Naive thymus-derived CD4-positive, alpha-beta T cell (primary cell): Measurements from ENCODE around the gene RNF4. TPM values are rescaled to one million over a fixed set of nuclear protein-coding genes. Genes with fewer than 3 reads are reported as not detected.
"Not testable (repeated sequence)": the region's sequence is repeated elsewhere in the genome, so short reads cannot be mapped to it uniquely, and the experiment has no call there.

ENCODE experiments used
- ATAC-seq: fragments of 150-1000 bp; cut with Tn5 transposase; 2 replicates; pipeline ENCODE4 v1.10.0; 2021; ENCODE audit warnings: mild to moderate bottlenecking, moderate library complexity
- CTCF ChIA-PET: fragments of 350-600 bp; sonication (Branson Sonifier 250); formaldehyde crosslinking; loops from one replicate; lab custom pipeline; 2021; ENCODE audit warnings: antibody characterized with exemption; lab: Charles Lee
- POLR2A ChIA-PET: fragments of 350-600 bp; sonication (Branson Sonifier 250); formaldehyde crosslinking; loops from one replicate; lab custom pipeline; 2021; ENCODE audit warnings: antibody characterized with exemption, inconsistent platforms; lab: Charles Lee
- DNase-seq, 9 donors: peaks; one replicate each; pipeline versions ENCODE4 v3.0.0 to v3.0.0-alpha.2; 2020 to 2022; ENCODE audit warnings: mixed read lengths in 1 of 9
- H3K27ac ChIP-seq: one replicate; pipeline ENCODE4 v1.7.0; 2013; ENCODE audit warnings: mild to moderate bottlenecking, low read depth, low read length, moderate library complexity
- H3K27me3 ChIP-seq, 2 donors: one replicate each; pipeline ENCODE4 v1.7.0; 2013; ENCODE audit warnings: low read length in 2 of 2, mild to moderate bottlenecking in 2 of 2, moderate library complexity in 2 of 2; ENCODE audit not compliant: control insufficient read depth in 2 of 2, insufficient read depth in 2 of 2
- H3K36me3 ChIP-seq, 3 experiments: 1 replicate in 2 of 3; 2 replicates in 1 of 3; pipeline ENCODE4 v1.7.0; 2013; ENCODE audit warnings: low read length in 3 of 3, mild to moderate bottlenecking in 3 of 3, moderate library complexity in 1 of 3; ENCODE audit not compliant: insufficient read depth in 3 of 3, control insufficient read depth in 2 of 3
- H3K4me1 ChIP-seq, 2 donors: one replicate each; pipeline ENCODE4 v1.7.0; 2013; ENCODE audit warnings: low read length in 2 of 2, mild to moderate bottlenecking in 2 of 2, moderate library complexity in 1 of 2; ENCODE audit not compliant: control insufficient read depth in 2 of 2, insufficient read depth in 2 of 2
- H3K4me3 ChIP-seq: 2 replicates; pipeline ENCODE4 v1.7.0; 2013; ENCODE audit warnings: mild to moderate bottlenecking, low read length
- H3K9me3 ChIP-seq, 3 experiments: 1 replicate in 2 of 3; 2 replicates in 1 of 3; pipeline ENCODE4 v1.7.0; 2013; ENCODE audit warnings: low read length in 3 of 3; ENCODE audit not compliant: control insufficient read depth in 2 of 3
- H3K27ac Mint-ChIP-seq, 9 donors: one replicate each; pipeline ENCODE4 v1.8.0; 2020 to 2022; ENCODE audit warnings: mixed read lengths in 9 of 9, mild to moderate bottlenecking in 8 of 9, moderate library complexity in 5 of 9, inconsistent platforms in 2 of 9
- H3K27me3 Mint-ChIP-seq, 5 donors: one replicate each; pipeline ENCODE4 v1.8.0; 2021 to 2022; ENCODE audit warnings: mixed read lengths in 5 of 5, mild to moderate bottlenecking in 1 of 5
- H3K36me3 Mint-ChIP-seq, 5 donors: one replicate each; pipeline ENCODE4 v1.8.0; 2020 to 2022; ENCODE audit warnings: mixed read lengths in 5 of 5, mild to moderate bottlenecking in 3 of 5, inconsistent platforms in 1 of 5
- H3K4me1 Mint-ChIP-seq, 7 donors: one replicate each; pipeline ENCODE4 v1.8.0; 2020 to 2022; ENCODE audit warnings: mixed read lengths in 7 of 7, mild to moderate bottlenecking in 3 of 7, inconsistent platforms in 1 of 7
- H3K4me3 Mint-ChIP-seq, 10 donors: one replicate each; pipeline ENCODE4 v1.8.0; 2020 to 2022; ENCODE audit warnings: mild to moderate bottlenecking in 10 of 10, mixed read lengths in 10 of 10, moderate library complexity in 6 of 10, inconsistent platforms in 2 of 10
- H3K9me3 Mint-ChIP-seq, 11 donors: one replicate each; pipeline ENCODE4 v1.8.0; 2020 to 2022; ENCODE audit warnings: mixed read lengths in 11 of 11, mild to moderate bottlenecking in 4 of 11, inconsistent platforms in 1 of 11, moderate library complexity in 1 of 11
- intact Hi-C, 2 donors: fragments of 100-400 bp; cut with micrococcal nuclease; formaldehyde crosslinking; loops; one replicate each; pipeline ENCODE4 v1.15.1; 2023
- polyA plus RNA-seq, 2 donors: library from polyadenylated mRNA; unstranded; fragments of 300-500 nt; fragmentation: Illumina TruSeq; gene quantifications; one replicate each; pipeline ENCODE4 v1.2.3, GENCODE V29; 2021
- total RNA-seq, 6 experiments: library from RNA in 5 of 6; stranded (reverse) in 5 of 6; gene quantifications; 1 replicate in 5 of 6; 2 replicates in 1 of 6; pipeline ENCODE4 v1.2.3 and lab custom pipeline; 2021 to 2026

RNF4 gene
- total and polyA plus RNA-seq, 7 experiments from 2014 or later = 69.4 to 101 (median 91.8) TPM

DNA sequence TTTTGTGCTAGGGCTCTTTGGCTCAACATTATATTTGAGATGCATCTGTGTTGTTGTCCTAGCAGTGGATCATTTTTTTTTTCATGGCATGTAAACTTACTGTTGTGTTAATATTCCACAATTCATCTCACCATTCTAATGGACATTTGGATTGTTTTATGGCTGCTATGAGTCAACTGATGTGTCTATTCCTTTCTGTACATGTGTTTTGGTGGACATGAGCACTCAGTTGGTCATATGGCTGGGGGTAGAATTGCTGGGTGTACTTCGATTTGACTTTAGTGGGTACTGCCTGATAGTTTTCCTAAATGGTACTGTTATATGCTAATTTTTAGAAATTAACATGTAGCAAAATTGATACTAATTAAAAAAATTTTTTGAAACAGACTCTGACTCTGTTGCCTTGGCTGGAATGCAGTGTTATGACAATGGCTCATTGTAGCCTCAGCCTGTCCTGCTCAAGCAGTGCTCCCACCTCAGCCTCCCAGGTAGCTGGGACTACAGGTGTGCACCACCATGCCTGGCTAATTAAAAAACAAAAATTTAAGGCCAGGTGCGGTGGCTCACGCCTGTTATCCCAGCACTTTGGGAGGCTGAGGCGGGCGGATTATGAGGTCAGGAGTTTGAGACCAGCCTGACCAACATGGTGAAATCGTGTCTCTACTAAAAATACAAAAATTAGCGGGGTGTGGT is 76.6 kb downstream of the RNF4 start:
- ChIA-PET POLR2A (no interaction called here), CTCF (no interaction called here)
- peaks cover 0 to 2% (median 0%) of the 10 kb centered on the region in 11 donors for H3K9me3 Mint-ChIP-seq
- ATAC-seq (no peak), DNase-seq (no peak)
- H3K36me3 Mint-ChIP-seq = peaks cover 0 to 13% (median 7%) of the 10 kb centered on the region in 5 donors
- no peak overlapping the region for H3K27ac ChIP-seq
- H3K36me3 ChIP-seq = peaks cover 0 to 3% (median 0%) of the 10 kb centered on the region in 3 experiments
- no peak overlapping the region for H3K4me3 ChIP-seq
- H3K4me1 Mint-ChIP-seq = peaks cover 6 to 51% (median 40%) of the 10 kb centered on the region in 7 donors
- H3K4me3 Mint-ChIP-seq = no peak overlapping the region
- intact Hi-C loops = no loop called here
- H3K4me1 ChIP-seq = peaks cover 0 to 5% of the 10 kb centered on the region in 2 donors
- H3K27ac Mint-ChIP-seq = peak overlapping the region in 3 of 9 donors; percentile 2 to 10 (median 9)
- no peaks in the 10 kb centered on the region for H3K9me3 ChIP-seq
- no peaks in the 10 kb centered on the region for H3K27me3 Mint-ChIP-seq
- H3K27me3 ChIP-seq = no peaks in the 10 kb centered on the region

GRCh38 chr4:2546286-2546823 is 77.4 kb downstream of the RNF4 start:
- Mint-ChIP-seq H3K4me3 (peak overlapping the region in 1 of 10 donors; percentile 39), H3K36me3 (peaks cover 0 to 13% (median 7%) of the 10 kb centered on the region in 5 donors), H3K27me3 (no peaks in the 10 kb centered on the region), H3K9me3 (peaks cover 0 to 2% (median 0%) of the 10 kb centered on the region in 11 donors), H3K27ac (no peak overlapping the region), H3K4me1 (peaks cover 12 to 48% (median 44%) of the 10 kb centered on the region in 7 donors)
- ChIA-PET POLR2A (interaction anchor here (0.6 kb wide), 1 partner anchor 37 kb away, joined by 4 read pairs; no protein-coding TSS in a partner anchor), CTCF (no interaction called here)
- DNase-seq (no peak), ATAC-seq (no peak)
- Histone ChIP-seq H3K4me3 (no peak overlapping the region), H3K4me1 (peaks cover 0 to 5% of the 10 kb centered on the region in 2 donors), H3K27ac (no peak overlapping the region), H3K9me3 (no peaks in the 10 kb centered on the region), H3K36me3 (peaks cover 0 to 3% (median 0%) of the 10 kb centered on the region in 3 experiments), H3K27me3 (no peaks in the 10 kb centered on the region)
- intact Hi-C loops = no loop called here

- ATAC-seq, H3K27ac Mint-ChIP-seq, H3K27me3 Mint-ChIP-seq, POLR2A ChIA-PET, intact Hi-C loops, H3K4me1 ChIP-seq, CTCF ChIA-PET, H3K9me3 ChIP-seq, H3K27ac ChIP-seq, H3K4me3 ChIP-seq, H3K9me3 Mint-ChIP-seq, H3K36me3 ChIP-seq, H3K27me3 ChIP-seq, DNase-seq: not testable (repeated sequence)
- Mint-ChIP-seq H3K4me1 (peaks cover 14 to 51% (median 43%) of the 10 kb centered on the region in 7 donors), H3K4me3 (peak overlapping the region in 1 of 10 donors; percentile 51), H3K36me3 (peaks cover 0 to 13% (median 7%) of the 10 kb centered on the region in 5 donors)
Observed at GRCh38 chr4:2546961-2547691, 78.2 kb downstream of the RNF4 start.

- Mint-ChIP-seq H3K9me3 (peaks cover 0 to 2% (median 0%) of the 10 kb centered on the region in 11 donors), H3K4me1 (peaks cover 12 to 54% (median 41%) of the 10 kb centered on the region in 7 donors), H3K36me3 (peaks cover 0 to 7% (median 4%) of the 10 kb centered on the region in 5 donors), H3K4me3 (peak overlapping the region in 3 of 10 donors; percentile 2 to 36 (median 7)), H3K27ac (peak overlapping the region in 2 of 9 donors; percentile 15 to 58), H3K27me3 (no peaks in the 10 kb centered on the region)
- CTCF ChIA-PET = no interaction called here
- ATAC-seq = no peak
- Histone ChIP-seq H3K9me3 (no peaks in the 10 kb centered on the region), H3K4me1 (no peaks in the 10 kb centered on the region), H3K27me3 (no peaks in the 10 kb centered on the region), H3K36me3 (no peaks in the 10 kb centered on the region), H3K27ac (no peak overlapping the region), H3K4me3 (no peak overlapping the region)
- POLR2A ChIA-PET = interaction anchor here (0.7 kb wide), 1 partner anchor 41 kb away, joined by 3 read pairs; no protein-coding TSS in a partner anchor
- DNase-seq = no peak
- intact Hi-C loops = no loop called here
Observed at GRCh38 chr4:2551118-2551517, 82.2 kb downstream of the RNF4 start.

GRCh38 chr4:2552806-2553205 is 83.9 kb downstream of the RNF4 start:
- Histone ChIP-seq H3K27ac (no peak overlapping the region), H3K27me3 (no peaks in the 10 kb centered on the region), H3K36me3 (no peaks in the 10 kb centered on the region), H3K9me3 (no peaks in the 10 kb centered on the region), H3K4me3 (no peak overlapping the region), H3K4me1 (no peaks in the 10 kb centered on the region)
- Mint-ChIP-seq H3K4me3 (peak overlapping the region in 1 of 10 donors; percentile 2), H3K27ac (no peak overlapping the region), H3K9me3 (no peaks in the 10 kb centered on the region), H3K27me3 (no peaks in the 10 kb centered on the region), H3K36me3 (peaks cover 0 to 7% (median 3%) of the 10 kb centered on the region in 5 donors), H3K4me1 (peaks cover 12 to 56% (median 42%) of the 10 kb centered on the region in 7 donors)
- intact Hi-C loops = no loop called here
- ATAC-seq = no peak
- ChIA-PET POLR2A (no interaction called here), CTCF (interaction anchor here (0.6 kb wide), 1 partner anchor 45 kb away, joined by 7 read pairs; no protein-coding TSS in a partner anchor)
- no peak for DNase-seq

DNA sequence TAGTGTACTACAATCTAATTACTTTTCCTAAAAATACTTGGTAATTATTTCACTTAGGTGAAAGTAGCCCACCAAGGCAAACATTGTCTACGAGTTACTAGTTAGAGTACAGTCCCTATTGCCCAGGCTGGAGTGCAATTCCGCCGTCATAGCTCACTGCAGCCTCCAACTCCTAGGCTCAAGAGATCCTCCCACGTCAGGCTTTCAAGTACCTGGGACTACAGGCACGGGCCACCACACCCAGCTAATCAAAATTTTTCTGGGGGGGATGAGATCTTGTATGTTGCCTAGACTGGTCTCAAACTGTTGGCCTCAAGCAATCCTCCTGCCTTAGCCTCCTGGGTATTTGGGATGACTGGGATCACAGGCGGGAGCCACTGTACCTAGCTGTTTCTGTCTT is 89.4 kb downstream of the RNF4 start:
- H3K27ac Mint-ChIP-seq = no peak overlapping the region
- ATAC-seq (no peak), DNase-seq (no peak)
- Histone ChIP-seq H3K4me3 (no peak overlapping the region), H3K27me3 (no peaks in the 10 kb centered on the region), H3K36me3 (peaks cover 0 to 11% (median 0%) of the 10 kb centered on the region in 3 experiments), H3K9me3 (no peaks in the 10 kb centered on the region), H3K27ac (no peak overlapping the region), H3K4me1 (no peaks in the 10 kb centered on the region)
- ChIA-PET CTCF (interaction anchor here (0.6 kb wide), 1 partner anchor 118 kb away, joined by 3 read pairs; no protein-coding TSS in a partner anchor), POLR2A (interaction anchor here (1.1 kb wide), 1 partner anchor 22 kb away, joined by 3 read pairs; the partner anchor contains the start of gene FAM193A)
- H3K4me3 Mint-ChIP-seq = no peak overlapping the region
- H3K27me3 Mint-ChIP-seq = no peaks in the 10 kb centered on the region
- intact Hi-C loops = no loop called here
- peaks cover 9 to 74% (median 54%) of the 10 kb centered on the region in 7 donors for H3K4me1 Mint-ChIP-seq
- H3K36me3 Mint-ChIP-seq = peaks cover 0 to 37% (median 10%) of the 10 kb centered on the region in 5 donors
- H3K9me3 Mint-ChIP-seq = no peaks in the 10 kb centered on the region
